ENCODE results near the gene EFCAB8. TPM values are rescaled to one million over a fixed set of nuclear protein-coding genes. Genes with fewer than 3 reads are reported as not detected.
A peak's percentile ranks its signal among the peaks of the same experiment; 100 is the strongest.
"Not testable (repeated sequence)": the region's sequence is repeated elsewhere in the genome, so short reads cannot be mapped to it uniquely, and the experiment has no call there.

Gene EFCAB8
- polyA plus RNA-seq, 1 donor from 2014 or later, result not detected

DNA sequence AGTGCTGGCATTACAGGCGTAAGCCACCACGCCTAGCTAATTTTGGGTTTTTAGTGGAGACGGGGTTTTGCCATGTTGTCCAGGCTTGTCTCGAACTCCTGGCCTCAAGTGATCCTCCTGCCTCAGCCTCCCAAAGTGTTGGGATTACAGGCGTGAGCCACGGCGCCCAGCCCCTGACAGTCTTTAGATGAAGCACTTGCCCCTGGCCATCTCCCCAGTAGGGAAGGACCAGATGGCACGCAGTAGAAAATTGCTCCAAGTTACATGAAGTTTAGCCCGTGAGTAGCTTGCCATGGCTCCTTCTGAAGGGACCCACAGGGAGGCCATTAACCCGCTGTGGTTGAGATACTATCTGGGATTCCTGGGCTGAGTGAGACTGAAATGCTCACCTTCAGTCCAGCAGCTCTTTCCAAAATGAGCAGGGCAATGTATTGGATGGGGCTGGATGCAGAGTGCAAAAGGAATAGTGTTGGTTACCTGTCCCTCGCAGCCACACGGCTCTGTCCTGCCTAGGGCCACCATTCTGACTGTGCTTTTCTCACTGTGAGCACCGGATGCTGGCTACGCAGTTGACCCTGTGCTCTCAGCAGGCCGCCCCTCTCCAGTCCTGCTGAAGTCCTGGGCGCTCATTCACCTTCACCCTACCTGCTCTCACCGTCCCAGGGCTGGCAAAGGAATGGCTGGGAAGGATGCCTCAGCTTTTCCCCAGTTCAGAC, 66.9 kb downstream of the EFCAB8 start:
- H3K27me3 Mint-ChIP-seq, result no peaks in the 10 kb centered on the region
- no peaks in the 10 kb centered on the region for H3K36me3 Mint-ChIP-seq
- H3K9me3 Mint-ChIP-seq, result no peaks in the 10 kb centered on the region
- H3K27ac Mint-ChIP-seq, result no peak overlapping the region
- no peak overlapping the region for H3K4me3 Mint-ChIP-seq
- H3K4me1 Mint-ChIP-seq, result no peaks in the 10 kb centered on the region

DNA sequence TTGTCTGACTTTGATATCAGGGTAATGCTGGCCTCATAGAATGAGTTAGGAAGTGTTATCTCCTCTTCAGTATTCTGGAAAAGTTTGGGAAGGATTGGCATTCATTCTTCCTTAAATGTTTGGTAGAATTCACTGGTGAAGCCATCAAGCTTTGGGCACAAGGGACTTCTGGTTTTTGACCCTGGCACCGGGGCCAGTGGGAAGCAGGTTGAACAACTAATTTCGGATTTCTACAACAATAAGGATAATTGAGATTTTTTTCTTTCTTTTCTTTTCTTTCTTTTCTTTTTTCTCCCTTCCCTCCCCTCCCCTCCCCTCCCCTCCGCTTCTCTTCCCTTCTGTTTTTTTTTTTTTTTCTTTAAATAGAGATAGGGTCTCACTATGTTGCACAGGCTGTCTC, 70.4 kb downstream of the EFCAB8 start:
- Mint-ChIP-seq H3K36me3 (no peaks in the 10 kb centered on the region), H3K27ac (no peak overlapping the region), H3K9me3 (no peaks in the 10 kb centered on the region), H3K4me3 (no peak overlapping the region), H3K4me1 (no peaks in the 10 kb centered on the region), H3K27me3 (no peaks in the 10 kb centered on the region)

DNA sequence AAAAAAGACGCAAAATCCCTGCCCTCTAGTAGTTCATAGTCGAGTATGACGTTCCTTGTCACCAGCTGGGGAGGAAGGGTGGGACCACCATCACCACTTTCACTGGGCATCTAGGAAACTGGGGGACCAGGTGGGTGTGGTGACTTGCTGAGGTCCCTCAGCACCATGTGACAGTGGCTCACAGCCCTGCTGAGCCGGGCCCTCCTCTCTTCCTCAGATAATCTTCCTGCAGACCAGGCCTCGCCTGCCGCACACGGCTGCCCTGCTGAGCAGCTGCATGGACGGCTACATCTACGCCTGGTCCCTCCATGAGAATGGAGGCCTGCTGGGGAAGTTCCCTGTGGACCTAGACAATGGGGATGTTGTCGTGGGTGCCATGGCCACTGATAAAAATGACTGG, 71.5 kb downstream of the EFCAB8 start:
- Mint-ChIP-seq H3K27me3 (no peaks in the 10 kb centered on the region), H3K9me3 (peaks cover 0 to 7% (median 0%) of the 10 kb centered on the region in 3 donors), H3K36me3 (no peaks in the 10 kb centered on the region), H3K27ac (no peak overlapping the region), H3K4me1 (no peaks in the 10 kb centered on the region), H3K4me3 (no peak overlapping the region)

- Mint-ChIP-seq H3K4me3 (no peak overlapping the region), H3K27me3 (no peaks in the 10 kb centered on the region), H3K9me3 (peaks cover 0 to 7% (median under 1%) of the 10 kb centered on the region in 3 donors), H3K36me3 (no peaks in the 10 kb centered on the region), H3K27ac (no peak overlapping the region), H3K4me1 (no peaks in the 10 kb centered on the region)
These were observed 72.0 kb downstream of the EFCAB8 start for GRCh38 chr20:32930701-32931100.

GRCh38 chr20:32934580-32934979, 75.9 kb downstream of the EFCAB8 start:
- no peak overlapping the region for H3K4me3 Mint-ChIP-seq
- H3K27ac Mint-ChIP-seq, result no peak overlapping the region
- peaks cover 0 to 7% (median 2%) of the 10 kb centered on the region in 3 donors for H3K9me3 Mint-ChIP-seq
- no peaks in the 10 kb centered on the region for H3K36me3 Mint-ChIP-seq
- no peaks in the 10 kb centered on the region for H3K4me1 Mint-ChIP-seq
- H3K27me3 Mint-ChIP-seq, result no peaks in the 10 kb centered on the region

DNA sequence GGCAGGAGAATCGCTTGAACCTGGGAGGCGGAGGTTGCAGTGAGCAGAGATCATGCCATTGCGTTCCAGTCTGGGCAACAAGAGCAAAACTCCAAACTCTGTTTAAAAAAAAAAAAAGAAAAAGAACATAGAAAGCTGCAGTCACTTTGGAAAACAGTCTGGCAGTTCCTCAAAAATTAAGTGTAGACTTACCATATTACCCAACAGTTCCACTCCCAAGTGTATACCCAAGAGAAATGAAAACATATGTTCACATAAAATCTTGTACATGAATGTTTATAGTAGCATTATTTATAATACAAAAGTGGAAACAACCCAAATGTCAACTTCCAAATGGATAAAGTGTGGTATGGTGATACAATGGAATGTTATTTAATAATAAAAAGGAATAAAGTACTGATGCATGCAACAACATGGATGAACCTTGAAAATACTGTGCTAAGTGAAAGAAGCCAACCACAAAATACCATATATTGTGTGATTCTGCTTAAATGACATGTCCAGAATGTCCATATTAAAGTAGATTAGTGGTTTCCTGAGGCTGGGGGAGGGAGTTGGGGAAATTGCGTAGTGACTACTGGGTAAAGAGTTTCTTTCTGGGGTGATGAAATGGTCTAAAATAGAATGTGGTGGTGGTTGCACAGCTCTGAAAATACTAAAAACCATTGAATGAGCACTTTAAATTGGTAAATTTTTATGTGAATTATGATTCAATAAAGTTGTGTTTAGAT, 82.6 kb downstream of the EFCAB8 start:
- Mint-ChIP-seq H3K4me1 (peaks cover 0 to 3% (median 2%) of the 10 kb centered on the region in 3 donors), H3K9me3 (peaks cover 0 to 9% (median 7%) of the 10 kb centered on the region in 3 donors), H3K27me3 (peaks cover 4% of the 10 kb centered on the region), H3K36me3 (peaks cover 4% of the 10 kb centered on the region), H3K27ac (no peak overlapping the region), H3K4me3 (no peak overlapping the region)

DNA sequence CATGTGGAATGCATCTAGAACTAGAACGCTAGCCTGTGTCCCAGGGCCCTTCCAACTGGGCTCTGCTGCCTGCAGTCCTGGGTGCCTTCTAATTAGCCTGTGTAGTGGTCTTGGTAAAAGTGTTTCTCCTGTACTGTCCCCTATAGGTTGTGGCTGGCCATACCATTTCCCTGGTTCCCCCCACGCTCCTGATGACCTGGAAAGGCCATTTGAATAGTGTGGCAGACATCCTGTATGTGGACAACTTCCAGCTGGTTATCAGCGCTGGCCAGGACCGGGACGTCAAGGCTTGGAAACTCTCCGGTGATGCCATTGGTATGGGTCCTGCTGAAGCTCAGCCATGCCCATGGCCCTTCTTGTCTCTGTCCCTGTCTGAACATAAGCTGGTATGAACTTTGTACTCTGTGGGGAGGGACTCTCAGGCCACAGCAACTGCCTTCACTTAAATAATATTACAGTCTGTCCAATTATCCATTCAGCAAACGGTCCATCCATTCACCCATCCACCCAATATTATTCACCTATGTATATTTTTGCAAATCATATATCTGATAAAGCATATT, 84.8 kb downstream of the EFCAB8 start:
- H3K27me3 Mint-ChIP-seq, result peaks cover 4% of the 10 kb centered on the region
- H3K4me3 Mint-ChIP-seq, result no peak overlapping the region
- H3K36me3 Mint-ChIP-seq, result peaks cover 4% of the 10 kb centered on the region
- H3K9me3 Mint-ChIP-seq, result peaks cover 0 to 9% (median 7%) of the 10 kb centered on the region in 3 donors
- peaks cover 0 to 3% (median 2%) of the 10 kb centered on the region in 3 donors for H3K4me1 Mint-ChIP-seq
- no peak overlapping the region for H3K27ac Mint-ChIP-seq

DNA sequence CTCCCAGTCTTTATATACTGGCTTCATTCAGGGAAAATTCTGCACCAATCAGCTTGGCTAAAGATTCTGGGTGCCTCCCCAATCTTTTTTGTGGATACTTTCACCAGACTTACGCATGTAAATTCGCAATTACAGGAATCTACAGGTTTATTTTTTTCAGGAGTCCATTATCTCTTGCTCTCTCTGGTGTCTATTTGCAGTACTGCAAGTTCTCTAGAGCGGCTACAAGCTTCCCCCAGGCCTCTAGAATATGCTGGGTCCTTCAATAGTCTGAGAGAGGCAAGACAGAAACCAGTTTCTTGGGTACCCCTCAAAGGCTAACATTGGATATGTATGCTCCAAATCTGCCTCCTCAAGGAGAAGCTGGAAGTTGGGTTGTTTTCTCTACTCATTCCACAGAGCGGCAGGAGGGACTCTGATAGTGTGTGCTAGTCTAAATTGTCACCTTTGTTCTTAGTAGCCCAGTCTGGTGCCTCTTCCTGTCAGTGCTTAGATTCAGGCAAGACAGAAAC, 87.0 kb downstream of the EFCAB8 start:
- H3K4me3 Mint-ChIP-seq, result no peak overlapping the region
- H3K27ac Mint-ChIP-seq, result no peak overlapping the region
- peaks cover 4% of the 10 kb centered on the region for H3K36me3 Mint-ChIP-seq
- peaks cover 4% of the 10 kb centered on the region for H3K27me3 Mint-ChIP-seq
- peaks cover 0 to 3% (median 0%) of the 10 kb centered on the region in 3 donors for H3K4me1 Mint-ChIP-seq
- H3K9me3 Mint-ChIP-seq, result peaks cover 0 to 9% (median 7%) of the 10 kb centered on the region in 3 donors

DNA sequence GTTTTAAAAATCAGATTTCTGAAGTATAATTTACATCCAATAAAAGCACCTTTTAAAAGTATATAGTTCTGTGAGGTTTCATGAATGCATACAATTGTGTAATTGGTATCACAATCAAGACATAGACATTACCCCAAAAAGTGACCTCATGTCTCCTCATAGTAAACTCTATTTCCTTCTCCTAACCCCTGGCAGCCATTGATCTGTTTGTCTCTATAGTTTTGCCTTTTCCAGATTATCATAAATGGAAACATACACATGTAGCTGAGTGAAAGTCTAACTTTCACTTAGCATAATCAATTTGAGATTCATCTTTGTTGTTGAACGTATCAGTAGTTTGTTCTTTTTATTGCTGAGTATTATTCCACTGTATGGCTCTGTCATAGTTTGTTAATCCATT, 87.9 kb downstream of the EFCAB8 start:
- no peak overlapping the region for H3K27ac Mint-ChIP-seq
- H3K36me3 Mint-ChIP-seq, result peaks cover 2% of the 10 kb centered on the region
- no peak overlapping the region for H3K4me3 Mint-ChIP-seq
- H3K9me3 Mint-ChIP-seq, result peaks cover 0 to 6% (median 6%) of the 10 kb centered on the region in 3 donors
- H3K4me1 Mint-ChIP-seq, result peaks cover 0 to 3% (median 0%) of the 10 kb centered on the region in 3 donors
- H3K27me3 Mint-ChIP-seq, result peaks cover 4% of the 10 kb centered on the region

GRCh38 chr20:32950539-32950938, 91.8 kb downstream of the EFCAB8 start:
- H3K4me3 Mint-ChIP-seq, H3K27ac Mint-ChIP-seq, H3K27me3 Mint-ChIP-seq, H3K4me1 Mint-ChIP-seq, H3K36me3 Mint-ChIP-seq, H3K9me3 Mint-ChIP-seq: not testable (repeated sequence)

GRCh38 chr20:32957459-32957858, 98.7 kb downstream of the EFCAB8 start:
- H3K4me3 Mint-ChIP-seq, result no peak overlapping the region
- peaks cover 6 to 21% (median 8%) of the 10 kb centered on the region in 3 donors for H3K9me3 Mint-ChIP-seq
- no peaks in the 10 kb centered on the region for H3K36me3 Mint-ChIP-seq
- H3K27ac Mint-ChIP-seq, result peak overlapping the region in 1 of 3 donors; percentile 23
- H3K27me3 Mint-ChIP-seq, result no peaks in the 10 kb centered on the region
- H3K4me1 Mint-ChIP-seq, result no peaks in the 10 kb centered on the region

DNA sequence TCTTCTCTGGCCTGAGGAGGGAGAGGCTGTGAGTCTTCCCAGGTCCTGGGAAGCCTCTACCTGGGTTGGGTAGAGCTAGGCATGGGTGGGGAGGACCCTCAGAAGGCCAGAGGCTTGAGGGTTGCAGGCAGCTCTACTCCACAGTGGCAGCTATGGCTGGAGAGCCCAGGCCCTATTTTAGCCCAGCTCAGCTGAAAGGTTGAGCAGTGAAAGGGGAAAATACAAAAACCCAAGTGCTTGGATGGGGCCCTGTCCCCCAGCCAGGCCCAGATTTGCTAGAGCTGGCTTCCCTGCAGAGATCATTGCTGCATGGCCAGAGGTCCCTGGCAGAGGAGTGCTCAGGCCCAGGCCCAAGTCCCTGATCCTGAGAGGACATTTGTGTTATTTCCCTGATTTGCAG, 99.9 kb downstream of the EFCAB8 start:
- Mint-ChIP-seq H3K27ac (no peak overlapping the region), H3K4me1 (no peaks in the 10 kb centered on the region), H3K9me3 (peaks cover 6 to 15% (median 8%) of the 10 kb centered on the region in 3 donors), H3K36me3 (no peaks in the 10 kb centered on the region), H3K27me3 (no peaks in the 10 kb centered on the region), H3K4me3 (no peak overlapping the region)

- Mint-ChIP-seq H3K4me3 (no peak overlapping the region), H3K4me1 (no peaks in the 10 kb centered on the region), H3K36me3 (no peaks in the 10 kb centered on the region), H3K27me3 (no peaks in the 10 kb centered on the region), H3K27ac (no peak overlapping the region), H3K9me3 (peaks cover 4 to 15% (median 8%) of the 10 kb centered on the region in 3 donors)
These were observed 100.9 kb downstream of the EFCAB8 start for GRCh38 chr20:32959351-32960221.

GRCh38 chr20:32960222-32960518, 101.4 kb downstream of the EFCAB8 start:
- H3K4me3 Mint-ChIP-seq, result no peak overlapping the region
- no peaks in the 10 kb centered on the region for H3K4me1 Mint-ChIP-seq
- no peak overlapping the region for H3K27ac Mint-ChIP-seq
- H3K27me3 Mint-ChIP-seq, result no peaks in the 10 kb centered on the region
- no peaks in the 10 kb centered on the region for H3K36me3 Mint-ChIP-seq
- H3K9me3 Mint-ChIP-seq, result peaks cover 4 to 15% (median 8%) of the 10 kb centered on the region in 3 donors

All from IgD-negative memory B cell (primary cell).